Measurements from ENCODE around the gene MAST2.

DNA sequence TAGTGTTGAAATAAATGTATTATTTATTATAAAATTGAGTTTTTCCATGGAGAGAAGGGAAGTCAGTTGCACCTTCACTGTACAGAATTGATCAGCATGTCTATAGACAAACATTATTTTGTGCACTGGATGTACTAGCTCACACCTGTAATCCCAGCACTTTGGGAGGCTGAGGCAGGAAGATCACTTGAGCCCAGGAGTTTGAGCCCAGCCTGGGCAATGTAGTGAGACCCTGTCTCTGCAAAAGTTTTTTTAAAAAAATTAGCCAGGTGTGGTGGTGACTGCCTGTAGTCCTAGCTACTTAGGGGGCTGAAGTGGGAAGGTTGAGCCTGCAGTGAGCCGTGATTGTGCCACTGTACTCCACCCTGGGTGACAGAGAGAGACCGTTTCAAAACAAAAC lies 87.7 kb downstream of the MAST2 start:
- TF ChIP-seq, protein P1, sequence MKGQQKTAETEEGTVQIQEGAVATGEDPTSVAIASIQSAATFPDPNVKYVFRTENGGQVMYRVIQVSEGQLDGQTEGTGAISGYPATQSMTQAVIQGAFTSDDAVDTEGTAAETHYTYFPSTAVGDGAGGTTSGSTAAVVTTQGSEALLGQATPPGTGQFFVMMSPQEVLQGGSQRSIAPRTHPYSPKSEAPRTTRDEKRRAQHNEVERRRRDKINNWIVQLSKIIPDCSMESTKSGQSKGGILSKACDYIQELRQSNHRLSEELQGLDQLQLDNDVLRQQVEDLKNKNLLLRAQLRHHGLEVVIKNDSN (CRISPR knock-in tag; IDR thresholded peaks at IDR 0.05): no peak
- TF ChIP-seq ZNF232 (CRISPR knock-in tag; IDR thresholded peaks at IDR 0.05) (no peak), CTCF (IDR thresholded peaks at IDR 0.05) (no peak)
- TF ChIP-seq, protein P2, sequence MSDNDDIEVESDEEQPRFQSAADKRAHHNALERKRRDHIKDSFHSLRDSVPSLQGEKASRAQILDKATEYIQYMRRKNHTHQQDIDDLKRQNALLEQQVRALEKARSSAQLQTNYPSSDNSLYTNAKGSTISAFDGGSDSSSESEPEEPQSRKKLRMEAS (CRISPR knock-in tag; IDR thresholded peaks at IDR 0.05): no peak
